NCI-H1048 (cell line): Measurements from ENCODE around the gene IMMP2L.
"Not testable (repeated sequence)": the region's sequence is repeated elsewhere in the genome, so short reads cannot be mapped to it uniquely, and the experiment has no call there.

Experiments used
- DNase-seq: peaks from one replicate; lab custom pipeline; 2025; lab: John Stamatoyannopoulos, UW

The IMMP2L gene

GRCh38 chr7:111508387-111508786 lies 53.9 kb downstream of the IMMP2L start:
- DNase-seq: no peak

GRCh38 chr7:111505422-111505821 lies 56.9 kb downstream of the IMMP2L start:
- not testable (repeated sequence) for DNase-seq

- not testable (repeated sequence) for DNase-seq
Observed at GRCh38 chr7:111501799-111502198, 60.5 kb downstream of the IMMP2L start.

GRCh38 chr7:111499027-111499426 lies 63.3 kb downstream of the IMMP2L start:
- DNase-seq: no peak

GRCh38 chr7:111498391-111499007 lies 63.8 kb downstream of the IMMP2L start:
- no peak for DNase-seq

- no peak for DNase-seq
Observed at GRCh38 chr7:111495173-111495810, 67.0 kb downstream of the IMMP2L start.

- DNase-seq: no peak
Observed at GRCh38 chr7:111492234-111492633, 70.1 kb downstream of the IMMP2L start.

- no peak for DNase-seq
Observed at GRCh38 chr7:111486472-111487142, 75.7 kb downstream of the IMMP2L start.

- DNase-seq: no peak
Observed at GRCh38 chr7:111485701-111486380, 76.5 kb downstream of the IMMP2L start.

- DNase-seq: no peak
Observed at GRCh38 chr7:111483078-111483477, 79.2 kb downstream of the IMMP2L start.

- no peak for DNase-seq
Observed at GRCh38 chr7:111477462-111478225, 84.6 kb downstream of the IMMP2L start.

- DNase-seq: no peak
Observed at GRCh38 chr7:111476586-111477293, 85.6 kb downstream of the IMMP2L start.

- no peak for DNase-seq
Observed at GRCh38 chr7:111475959-111476358, 86.3 kb downstream of the IMMP2L start.

- DNase-seq: no peak
Observed at GRCh38 chr7:111475419-111475748, 86.9 kb downstream of the IMMP2L start.

GRCh38 chr7:111474723-111475418 lies 87.4 kb downstream of the IMMP2L start:
- DNase-seq: no peak

GRCh38 chr7:111473449-111474198 lies 88.7 kb downstream of the IMMP2L start:
- DNase-seq: no peak

GRCh38 chr7:111470998-111471397 lies 91.3 kb downstream of the IMMP2L start:
- no peak for DNase-seq

GRCh38 chr7:111469894-111470293 lies 92.4 kb downstream of the IMMP2L start:
- DNase-seq: not testable (repeated sequence)

GRCh38 chr7:111465774-111466173 lies 96.5 kb downstream of the IMMP2L start:
- DNase-seq: not testable (repeated sequence)

- DNase-seq: no peak
Observed at GRCh38 chr7:111460695-111461094, 101.6 kb downstream of the IMMP2L start.
